Central memory CD8-positive, alpha-beta T cell (primary cell): Measurements from ENCODE around the gene PDIA5.

Experiments
- ATAC-seq: fragments of 150-1000 bp; cut with Tn5 transposase; replicated peaks from 2 replicates; pipeline ENCODE4 v1.10.0; 2022; ENCODE audit warnings: mild to moderate bottlenecking, moderate FRiP score, moderate number of reproducible peaks; ENCODE audit not compliant: poor library complexity, severe bottlenecking; ENCODE audit errors: extremely low read depth
- DNase-seq, 2 donors: peaks; one replicate each; pipeline ENCODE4 v3.0.0; 2021; ENCODE audit warnings: low spot score in 2 of 2
- H3K27ac Mint-ChIP-seq: one replicate; pipeline ENCODE4 v1.8.0; 2022; ENCODE audit warnings: low read depth, mild to moderate bottlenecking, moderate library complexity, mixed read lengths
- H3K27me3 Mint-ChIP-seq: one replicate; pipeline ENCODE4 v1.8.0; 2022; ENCODE audit warnings: mixed read lengths
- H3K36me3 Mint-ChIP-seq: one replicate; pipeline ENCODE4 v1.8.0; 2022; ENCODE audit warnings: mild to moderate bottlenecking, moderate library complexity, mixed read lengths; ENCODE audit not compliant: insufficient read depth
- H3K4me1 Mint-ChIP-seq: one replicate; pipeline ENCODE4 v1.8.0; 2022; ENCODE audit warnings: mixed read lengths
- H3K4me3 Mint-ChIP-seq: one replicate; pipeline ENCODE4 v1.8.0; 2022; ENCODE audit warnings: mild to moderate bottlenecking, moderate library complexity, mixed read lengths
- H3K9me3 Mint-ChIP-seq: one replicate; pipeline ENCODE4 v1.8.0; 2022; ENCODE audit warnings: mixed read lengths

Gene PDIA5

DNA sequence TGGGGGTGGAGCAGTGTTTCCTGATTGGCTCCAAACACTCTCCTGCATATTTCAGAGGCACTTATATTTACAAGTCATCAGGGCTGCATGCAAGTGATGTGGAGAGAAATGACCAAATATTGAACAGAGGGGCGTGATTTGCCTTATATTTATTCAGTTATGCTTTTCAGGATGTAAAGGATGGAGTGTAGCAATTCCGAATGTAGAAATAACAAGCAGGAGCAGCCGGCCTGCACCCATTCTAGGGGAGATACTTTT, 19.8 kb upstream of the PDIA5 start:
- H3K27me3 Mint-ChIP-seq = peaks cover 54% of the 10 kb centered on the region
- no peak overlapping the region for H3K27ac Mint-ChIP-seq
- DNase-seq (no peak), ATAC-seq (no peak)
- H3K4me3 Mint-ChIP-seq = no peak overlapping the region
- no peaks in the 10 kb centered on the region for H3K9me3 Mint-ChIP-seq
- H3K36me3 Mint-ChIP-seq = no peaks in the 10 kb centered on the region
- no peaks in the 10 kb centered on the region for H3K4me1 Mint-ChIP-seq

DNA sequence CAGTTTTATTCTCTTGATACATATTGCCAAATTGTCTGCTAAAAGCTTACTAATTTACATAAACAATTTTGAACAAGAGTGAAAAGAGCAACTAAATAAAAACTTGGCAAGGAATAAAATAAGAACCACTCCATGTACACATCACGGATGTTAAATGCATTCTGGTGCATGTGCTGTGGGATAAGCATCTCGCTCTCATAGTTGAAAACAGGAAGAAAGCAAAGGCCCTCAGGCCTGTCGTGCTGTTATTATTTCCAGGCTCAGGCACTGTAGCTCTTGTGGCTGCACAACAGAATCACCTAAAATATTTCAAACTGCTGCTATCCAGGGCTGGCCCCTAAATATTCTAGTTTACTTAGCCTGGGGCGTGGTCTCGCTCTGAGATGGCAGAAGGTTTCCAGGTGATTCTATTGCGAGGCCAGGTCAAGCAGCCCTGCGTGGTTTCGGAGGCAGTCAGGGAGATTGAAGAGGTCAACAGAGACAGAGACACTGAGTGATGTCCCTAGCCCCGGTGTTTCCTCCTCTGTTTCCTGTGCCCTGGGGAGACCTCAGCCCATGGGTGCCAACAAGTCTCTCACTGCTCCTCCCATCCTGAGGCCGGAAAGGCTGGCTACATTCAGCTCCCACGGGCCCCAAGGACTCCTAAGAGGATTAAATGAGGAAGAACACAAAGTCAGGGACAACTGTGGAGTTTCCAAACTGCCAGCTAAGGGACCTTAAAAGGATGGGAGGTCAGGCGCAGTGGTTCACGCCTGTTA, 18.2 kb upstream of the PDIA5 start:
- H3K27ac Mint-ChIP-seq = no peak overlapping the region
- peaks cover 50% of the 10 kb centered on the region for H3K27me3 Mint-ChIP-seq
- no peak for DNase-seq
- ATAC-seq = no peak
- H3K9me3 Mint-ChIP-seq = no peaks in the 10 kb centered on the region
- no peak overlapping the region for H3K4me3 Mint-ChIP-seq
- H3K36me3 Mint-ChIP-seq = no peaks in the 10 kb centered on the region
- no peaks in the 10 kb centered on the region for H3K4me1 Mint-ChIP-seq

DNA sequence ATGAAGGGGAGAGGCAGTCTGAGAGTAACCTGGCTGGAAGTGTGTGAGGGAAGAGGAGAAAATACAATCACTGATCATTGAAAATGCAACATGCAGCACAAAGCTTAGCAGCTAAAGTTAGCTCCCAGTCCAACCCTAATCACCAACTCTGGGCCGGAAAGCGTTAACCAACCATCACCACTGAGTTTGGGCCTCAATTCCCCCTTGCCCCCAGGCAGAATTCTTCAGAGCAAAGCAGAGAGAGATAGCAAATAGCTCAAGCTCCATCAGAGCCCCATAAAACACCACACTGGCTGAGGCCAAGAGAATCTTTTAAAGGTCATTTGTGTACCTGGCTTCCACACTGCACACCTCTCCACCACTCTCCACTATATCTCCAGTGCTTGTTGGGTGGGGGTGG, 16.2 kb upstream of the PDIA5 start:
- Mint-ChIP-seq H3K27me3 (peaks cover 51% of the 10 kb centered on the region), H3K27ac (no peak overlapping the region), H3K9me3 (no peaks in the 10 kb centered on the region), H3K4me3 (no peak overlapping the region), H3K4me1 (no peaks in the 10 kb centered on the region), H3K36me3 (no peaks in the 10 kb centered on the region)
- no peak for ATAC-seq
- DNase-seq = no peak

DNA sequence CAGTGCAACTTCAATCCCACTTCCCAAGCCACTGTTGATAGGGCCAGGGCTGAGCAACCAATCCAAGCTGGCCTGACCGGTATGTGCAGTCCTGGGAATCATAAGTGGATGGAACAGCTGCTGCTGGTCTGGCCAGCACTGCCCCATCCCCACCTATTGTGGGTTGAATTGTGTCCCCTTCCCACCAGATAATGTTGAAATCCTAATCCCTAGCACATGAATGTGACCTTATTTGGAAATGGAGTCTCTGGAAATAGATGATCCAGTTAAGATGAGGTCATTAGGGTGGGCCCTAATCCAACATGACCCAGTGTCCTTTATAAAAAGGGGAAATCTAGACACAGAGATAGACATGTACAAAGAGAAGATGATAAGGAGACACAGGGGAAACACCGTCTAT, 13.7 kb upstream of the PDIA5 start:
- DNase-seq = no peak
- H3K36me3 Mint-ChIP-seq = no peaks in the 10 kb centered on the region

DNA sequence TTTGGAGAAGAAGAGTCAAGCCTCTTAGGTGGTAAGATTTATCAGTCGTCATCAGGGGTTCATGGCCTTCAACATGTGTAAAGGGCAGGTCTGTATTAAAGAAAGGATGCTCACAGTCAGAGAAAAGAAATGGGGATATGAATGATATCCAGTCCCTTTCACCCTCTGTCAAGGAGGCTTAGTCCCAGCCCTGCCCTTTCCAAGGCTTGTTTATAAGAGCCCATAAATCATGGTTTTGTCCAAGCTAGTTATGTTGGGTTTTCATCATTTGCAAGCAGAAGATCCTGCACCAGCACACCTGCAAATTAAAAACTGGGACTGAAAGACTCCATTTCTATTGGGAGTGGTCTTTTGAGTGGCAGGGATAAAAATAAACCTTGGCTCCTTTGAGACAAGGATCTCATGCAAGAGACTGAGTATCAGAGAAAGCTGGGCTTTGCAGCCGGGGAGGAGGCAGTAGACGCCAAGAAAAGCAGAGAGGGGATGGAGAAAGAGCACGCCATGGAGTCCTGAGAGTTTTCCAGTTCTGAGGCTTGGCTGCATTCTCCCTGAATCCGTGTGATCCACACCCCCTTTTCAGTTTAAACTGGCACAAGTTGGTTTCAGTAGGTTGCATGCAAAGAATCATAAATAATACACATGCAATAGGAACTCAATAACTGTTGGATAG, 12.6 kb upstream of the PDIA5 start:
- H3K27me3 Mint-ChIP-seq = peaks cover 26% of the 10 kb centered on the region
- DNase-seq = no peak
- ATAC-seq = no peak
- H3K4me3 Mint-ChIP-seq = no peak overlapping the region
- H3K4me1 Mint-ChIP-seq = no peaks in the 10 kb centered on the region
- no peaks in the 10 kb centered on the region for H3K9me3 Mint-ChIP-seq
- H3K27ac Mint-ChIP-seq = no peak overlapping the region
- no peaks in the 10 kb centered on the region for H3K36me3 Mint-ChIP-seq

More for the DNA sequence above, 13.7 kb upstream of the PDIA5 start:
- Mint-ChIP-seq H3K27me3 (peaks cover 33% of the 10 kb centered on the region), H3K9me3 (no peaks in the 10 kb centered on the region), H3K4me1 (no peaks in the 10 kb centered on the region), H3K4me3 (no peak overlapping the region), H3K27ac (no peak overlapping the region)
- no peak for ATAC-seq

DNA sequence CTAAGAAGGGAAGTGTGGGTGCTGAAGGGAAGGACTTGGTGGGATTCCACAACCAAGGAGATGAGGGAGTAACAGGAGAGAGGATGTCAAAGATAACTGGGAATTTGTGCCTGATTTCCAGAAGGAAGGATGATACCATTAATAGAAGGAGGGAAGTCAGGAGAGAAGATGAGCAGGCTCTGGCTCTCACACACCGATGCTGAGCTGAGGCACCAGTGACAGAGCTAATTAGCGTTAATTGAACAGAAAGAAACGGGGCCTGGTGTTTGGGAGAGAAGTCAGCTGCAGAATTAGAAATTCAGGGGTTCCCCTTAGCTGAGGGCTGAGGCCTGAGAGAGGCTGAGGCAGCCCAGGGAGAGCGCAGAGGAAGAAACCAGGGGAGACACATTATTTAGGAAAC, 11.9 kb upstream of the PDIA5 start:
- H3K4me1 Mint-ChIP-seq = no peaks in the 10 kb centered on the region
- no peak for ATAC-seq
- DNase-seq = no peak
- no peaks in the 10 kb centered on the region for H3K9me3 Mint-ChIP-seq
- H3K27me3 Mint-ChIP-seq = peaks cover 26% of the 10 kb centered on the region
- H3K4me3 Mint-ChIP-seq = no peak overlapping the region
- no peak overlapping the region for H3K27ac Mint-ChIP-seq
- no peaks in the 10 kb centered on the region for H3K36me3 Mint-ChIP-seq

DNA sequence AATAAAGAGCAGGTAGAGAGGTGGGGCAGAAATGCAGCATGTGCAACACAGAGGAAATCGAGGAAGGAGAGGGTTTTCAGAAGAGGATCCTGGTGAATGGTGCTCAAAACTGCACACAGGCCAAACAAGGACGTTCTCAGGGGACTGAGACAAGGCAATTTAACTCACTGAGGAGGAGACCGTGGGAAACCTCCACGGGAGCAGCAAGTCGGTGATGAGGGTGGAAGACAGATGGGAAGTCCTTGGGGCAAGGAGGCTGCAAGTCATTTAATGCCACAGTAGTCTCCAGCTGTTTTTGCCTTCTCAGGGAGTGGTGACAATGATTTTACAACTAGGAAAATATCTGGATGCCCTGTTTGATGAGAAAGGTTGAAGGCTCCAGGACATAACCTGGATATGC, 11.5 kb upstream of the PDIA5 start:
- DNase-seq (no peak), ATAC-seq (no peak)

DNA sequence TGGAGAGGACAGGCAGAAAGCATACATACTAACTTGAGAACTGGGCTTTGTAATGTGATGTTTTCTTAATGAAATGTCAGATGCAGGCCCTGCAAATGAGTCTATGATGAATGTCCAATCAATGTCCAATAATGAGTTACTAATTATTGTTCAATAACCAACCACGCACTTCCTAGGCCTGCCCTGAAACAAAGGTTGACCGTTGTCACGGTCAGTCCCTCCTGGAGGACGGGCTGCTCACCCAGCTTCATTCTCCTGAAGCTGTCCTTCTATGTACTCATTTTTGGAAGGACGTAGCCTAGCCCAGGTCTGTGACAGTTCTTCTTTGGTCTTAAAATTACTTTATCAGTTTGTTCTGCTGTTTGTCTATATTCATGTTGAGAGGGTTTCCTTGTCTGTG, 8.3 kb upstream of the PDIA5 start:
- Mint-ChIP-seq H3K4me1 (no peaks in the 10 kb centered on the region), H3K4me3 (no peak overlapping the region), H3K27ac (no peak overlapping the region), H3K36me3 (no peaks in the 10 kb centered on the region), H3K27me3 (peaks cover 18% of the 10 kb centered on the region), H3K9me3 (no peaks in the 10 kb centered on the region)
- no peak for ATAC-seq
- no peak for DNase-seq

More for the DNA sequence above, 11.5 kb upstream of the PDIA5 start:
- H3K36me3 Mint-ChIP-seq = no peaks in the 10 kb centered on the region
- H3K27ac Mint-ChIP-seq = no peak overlapping the region
- no peaks in the 10 kb centered on the region for H3K4me1 Mint-ChIP-seq
- H3K27me3 Mint-ChIP-seq = peaks cover 26% of the 10 kb centered on the region
- no peaks in the 10 kb centered on the region for H3K9me3 Mint-ChIP-seq
- H3K4me3 Mint-ChIP-seq = no peak overlapping the region

DNA sequence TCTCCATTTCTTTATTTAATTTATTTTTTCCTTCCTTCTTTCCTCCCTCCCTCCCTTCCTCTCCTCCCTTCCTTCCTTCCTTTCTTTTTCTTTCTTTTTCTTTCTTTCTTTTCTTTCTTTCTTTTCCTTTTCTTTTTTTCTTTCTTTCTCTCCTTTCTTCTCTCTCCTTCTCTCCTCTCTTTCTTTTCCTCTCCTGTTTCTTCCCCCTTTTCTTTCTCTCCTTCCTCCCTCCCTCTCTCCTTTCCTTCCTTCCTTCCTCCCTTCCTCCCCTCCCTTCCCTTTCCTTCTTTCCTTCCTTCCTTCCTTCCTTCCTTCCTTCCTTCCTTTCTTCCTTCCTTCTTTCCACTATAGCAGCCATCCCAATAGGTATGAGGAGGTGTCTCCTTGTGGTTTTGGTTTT, 6.8 kb upstream of the PDIA5 start:
- Mint-ChIP-seq H3K4me3 (no peak overlapping the region), H3K27me3 (peaks cover 3% of the 10 kb centered on the region), H3K9me3 (no peaks in the 10 kb centered on the region), H3K27ac (no peak overlapping the region), H3K4me1 (peaks cover 8% of the 10 kb centered on the region), H3K36me3 (no peaks in the 10 kb centered on the region)
- DNase-seq (no peak), ATAC-seq (no peak)

DNA sequence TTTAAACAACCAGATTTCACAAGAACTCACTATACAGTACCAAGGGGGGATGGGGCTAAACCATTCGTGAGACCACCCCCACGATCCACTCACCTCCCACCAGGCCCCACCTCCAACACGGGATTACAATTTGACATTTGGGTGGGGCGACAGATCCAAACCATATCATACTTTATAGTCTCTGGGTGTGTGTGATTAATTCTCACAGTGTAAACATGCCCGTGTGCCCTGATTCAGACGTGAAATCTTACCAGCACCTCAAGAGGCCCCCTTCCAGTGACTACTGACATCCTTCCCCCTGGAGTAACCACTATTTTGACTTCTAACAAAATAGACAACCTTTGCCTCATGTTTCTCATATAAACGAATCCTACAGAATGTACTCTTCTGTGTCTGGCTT, 5.0 kb upstream of the PDIA5 start:
- peaks cover 12% of the 10 kb centered on the region for H3K4me1 Mint-ChIP-seq
- no peak overlapping the region for H3K4me3 Mint-ChIP-seq
- H3K9me3 Mint-ChIP-seq = no peaks in the 10 kb centered on the region
- no peak for ATAC-seq
- no peak overlapping the region for H3K27ac Mint-ChIP-seq
- no peaks in the 10 kb centered on the region for H3K27me3 Mint-ChIP-seq
- no peaks in the 10 kb centered on the region for H3K36me3 Mint-ChIP-seq
- DNase-seq = no peak

DNA sequence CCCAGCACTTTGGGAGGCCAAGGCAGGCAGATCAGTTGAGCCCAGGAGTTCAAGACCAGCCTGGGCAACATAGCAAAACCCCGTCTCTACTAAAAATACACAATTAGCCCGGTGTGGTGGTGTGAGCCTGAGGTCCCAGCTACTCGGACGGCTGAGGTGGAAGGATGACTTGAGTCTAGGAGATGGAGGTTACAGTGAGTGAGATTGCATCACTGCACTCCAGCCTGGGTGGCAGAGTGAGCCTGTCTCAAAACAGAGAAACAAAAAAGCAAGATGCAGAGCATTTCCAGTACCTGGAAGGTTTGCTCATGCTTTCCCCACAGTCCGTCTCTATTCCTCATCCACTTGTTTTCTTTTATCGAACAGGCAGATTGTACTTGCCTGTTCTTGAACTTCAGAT, 3.8 kb upstream of the PDIA5 start:
- Mint-ChIP-seq H3K36me3 (no peaks in the 10 kb centered on the region), H3K9me3 (no peaks in the 10 kb centered on the region), H3K27me3 (no peaks in the 10 kb centered on the region), H3K27ac (no peak overlapping the region), H3K4me3 (no peak overlapping the region), H3K4me1 (peaks cover 19% of the 10 kb centered on the region)
- DNase-seq (no peak), ATAC-seq (no peak)

DNA sequence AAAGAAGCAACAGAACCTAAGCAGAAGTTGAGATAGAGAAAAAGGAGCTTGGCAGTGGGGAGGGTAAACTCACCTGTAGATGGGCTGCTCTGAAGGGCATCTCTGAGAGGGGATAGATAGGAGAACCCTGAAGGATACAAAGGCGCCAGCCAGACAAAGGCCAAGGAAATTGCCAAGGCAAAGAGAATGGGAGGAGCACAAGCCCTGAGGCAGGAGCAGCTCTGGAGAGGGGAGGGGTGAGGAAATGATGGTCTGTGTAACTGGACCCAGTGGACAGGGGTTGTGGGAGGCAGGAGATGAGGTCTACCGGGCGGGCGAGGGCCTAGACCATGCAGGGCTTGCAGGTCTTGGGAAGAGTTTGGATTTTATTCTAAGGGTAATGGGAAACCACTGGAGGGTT, 2.3 kb upstream of the PDIA5 start:
- ATAC-seq (no peak), DNase-seq (no peak)
- no peaks in the 10 kb centered on the region for H3K36me3 Mint-ChIP-seq
- H3K4me3 Mint-ChIP-seq = no peak overlapping the region
- H3K27me3 Mint-ChIP-seq = no peaks in the 10 kb centered on the region
- no peak overlapping the region for H3K27ac Mint-ChIP-seq
- H3K9me3 Mint-ChIP-seq = no peaks in the 10 kb centered on the region
- H3K4me1 Mint-ChIP-seq = peaks cover 20% of the 10 kb centered on the region

DNA sequence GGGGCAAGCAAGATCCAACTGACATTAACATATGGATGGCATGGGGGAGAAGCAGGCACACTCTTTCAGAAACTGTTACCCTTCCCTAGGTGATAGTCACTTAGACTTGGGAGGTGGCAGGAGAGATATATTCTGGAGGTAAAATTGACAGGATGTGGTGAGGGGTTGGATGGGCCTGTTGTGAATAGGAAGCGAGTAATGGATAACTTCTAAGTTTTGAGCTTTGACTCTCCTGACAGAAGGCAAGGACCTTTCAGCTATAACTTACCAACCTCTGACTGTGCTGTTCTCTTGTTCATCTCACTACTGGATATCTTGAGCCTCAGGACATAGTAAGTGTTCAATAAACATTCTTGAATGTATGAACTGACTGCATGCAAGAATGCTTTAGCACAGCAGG, 1.9 kb upstream of the PDIA5 start:
- Mint-ChIP-seq H3K36me3 (no peaks in the 10 kb centered on the region), H3K9me3 (no peaks in the 10 kb centered on the region), H3K27ac (no peak overlapping the region), H3K27me3 (no peaks in the 10 kb centered on the region), H3K4me1 (peaks cover 20% of the 10 kb centered on the region), H3K4me3 (no peak overlapping the region)
- DNase-seq (no peak), ATAC-seq (no peak)
